ENCODE measurements around the gene TENM3. TPM values are rescaled to one million over a fixed set of nuclear protein-coding genes. Genes with fewer than 3 reads are reported as not detected.

TENM3 gene
- total RNA-seq, 2 experiments from 2014 or later: not detected

DNA sequence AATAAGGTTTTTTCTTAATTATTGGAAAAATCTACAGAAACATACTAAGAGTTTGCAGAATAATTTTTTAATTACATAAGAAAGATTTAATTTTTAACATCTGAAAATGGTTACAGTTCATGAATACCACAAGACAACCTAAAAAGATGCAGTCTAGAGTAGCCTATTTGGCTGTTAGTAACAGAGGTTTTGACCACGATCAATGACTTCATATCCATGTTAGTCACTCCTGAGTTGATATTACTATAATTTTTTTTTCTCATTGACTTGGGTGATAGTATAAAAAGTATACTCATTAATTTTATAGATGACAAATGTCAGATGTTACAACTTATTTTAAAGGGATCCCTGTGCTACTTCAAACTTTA lies 401.5 kb downstream of the TENM3 start:
- H3K27ac Mint-ChIP-seq: no peak overlapping the region
- no peak overlapping the region for H3K4me3 Mint-ChIP-seq
- no peaks in the 10 kb centered on the region for H3K27me3 Mint-ChIP-seq
- CTCF ChIA-PET: no interaction called here
- no peaks in the 10 kb centered on the region for H3K36me3 Mint-ChIP-seq
- DNase-seq (no peak), ATAC-seq (no peak)
- H3K9me3 Mint-ChIP-seq (ENCODE audit: low read depth): no peaks in the 10 kb centered on the region
- H3K4me1 Mint-ChIP-seq: no peaks in the 10 kb centered on the region

DNA sequence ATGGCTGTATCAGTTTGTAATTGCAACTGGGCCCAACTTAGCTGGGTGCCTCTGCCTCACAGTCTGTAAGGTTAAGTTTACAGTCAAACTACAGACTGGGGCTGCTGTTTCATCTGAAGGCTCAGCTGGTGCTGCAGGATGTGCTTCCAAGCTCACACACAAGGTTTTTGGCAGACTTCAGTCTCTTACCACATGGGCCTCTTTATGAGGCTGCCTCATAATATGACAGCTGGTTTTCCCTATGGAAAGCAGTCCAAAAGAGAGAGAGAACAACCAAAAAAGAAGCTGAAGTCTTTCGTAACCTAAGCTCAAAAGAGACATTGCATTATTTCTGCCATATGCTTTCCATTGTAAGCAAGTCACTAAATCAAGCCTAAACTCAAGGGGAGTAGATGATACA lies 402.3 kb downstream of the TENM3 start:
- CTCF ChIA-PET: no interaction called here
- no peak for ATAC-seq
- no peaks in the 10 kb centered on the region for H3K36me3 Mint-ChIP-seq
- no peak for DNase-seq
- no peak overlapping the region for H3K27ac Mint-ChIP-seq
- H3K4me3 Mint-ChIP-seq: no peak overlapping the region
- H3K27me3 Mint-ChIP-seq: no peaks in the 10 kb centered on the region
- H3K4me1 Mint-ChIP-seq: no peaks in the 10 kb centered on the region
- no peaks in the 10 kb centered on the region for H3K9me3 Mint-ChIP-seq (ENCODE audit: low read depth)

DNA sequence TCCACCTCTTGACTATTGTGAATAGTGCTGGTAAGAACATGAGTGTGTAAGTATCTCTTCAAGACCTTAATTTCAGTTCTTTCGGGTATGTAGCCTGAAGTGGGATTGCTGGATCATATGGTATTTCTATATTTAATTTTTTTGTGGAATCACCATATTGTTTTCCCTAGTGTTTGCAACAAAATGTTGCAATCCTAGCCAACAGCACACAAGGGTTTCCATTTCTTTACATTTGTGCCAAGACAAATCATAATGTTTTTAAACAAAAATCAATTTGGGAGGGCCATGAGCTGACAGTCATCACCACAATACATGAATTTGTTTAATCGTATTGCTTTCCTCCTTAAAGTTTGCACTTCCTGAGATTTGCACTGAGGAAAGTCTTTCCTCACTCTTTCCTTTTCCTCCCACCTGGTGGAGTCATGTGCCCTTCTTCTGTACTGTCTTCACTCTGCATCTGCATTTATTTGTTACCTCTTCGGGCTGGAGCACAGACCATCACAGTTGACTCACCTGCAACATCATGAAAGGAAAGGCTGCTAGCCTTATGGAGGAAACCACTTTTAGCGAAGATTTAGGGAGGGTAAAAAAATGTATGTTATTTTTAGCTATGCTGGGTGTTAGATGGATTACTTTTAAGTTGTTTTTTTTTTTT lies 404.6 kb downstream of the TENM3 start:
- no peak for DNase-seq
- no peaks in the 10 kb centered on the region for H3K27me3 Mint-ChIP-seq
- no peaks in the 10 kb centered on the region for H3K9me3 Mint-ChIP-seq (ENCODE audit: low read depth)
- no peak overlapping the region for H3K27ac Mint-ChIP-seq
- H3K4me1 Mint-ChIP-seq: no peaks in the 10 kb centered on the region
- no peak overlapping the region for H3K4me3 Mint-ChIP-seq
- H3K36me3 Mint-ChIP-seq: no peaks in the 10 kb centered on the region
- CTCF ChIA-PET: no interaction called here
- ATAC-seq: no peak

DNA sequence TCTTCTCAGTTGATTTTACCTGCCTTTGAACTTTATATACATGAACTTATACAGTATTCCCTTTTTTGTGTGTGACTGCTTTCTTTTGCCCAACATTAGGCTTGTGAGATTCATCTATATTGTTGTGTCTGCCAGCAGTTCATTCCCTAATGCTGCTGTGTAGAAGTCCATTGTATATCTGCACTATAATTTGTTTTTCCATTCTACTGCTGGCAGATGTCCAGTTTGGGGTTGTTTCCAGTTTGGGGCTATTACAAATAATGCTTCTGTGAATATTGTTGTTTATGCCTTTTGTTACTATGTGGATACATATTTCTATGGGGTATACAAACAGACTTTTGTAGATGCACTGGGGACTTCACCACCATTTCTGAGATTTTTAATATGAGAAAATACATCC lies 405.6 kb downstream of the TENM3 start:
- CTCF ChIA-PET: no interaction called here
- H3K9me3 Mint-ChIP-seq (ENCODE audit: low read depth): no peaks in the 10 kb centered on the region
- DNase-seq: no peak
- no peaks in the 10 kb centered on the region for H3K36me3 Mint-ChIP-seq
- no peak overlapping the region for H3K27ac Mint-ChIP-seq
- ATAC-seq: no peak
- no peak overlapping the region for H3K4me3 Mint-ChIP-seq
- H3K27me3 Mint-ChIP-seq: no peaks in the 10 kb centered on the region
- H3K4me1 Mint-ChIP-seq: no peaks in the 10 kb centered on the region

DNA sequence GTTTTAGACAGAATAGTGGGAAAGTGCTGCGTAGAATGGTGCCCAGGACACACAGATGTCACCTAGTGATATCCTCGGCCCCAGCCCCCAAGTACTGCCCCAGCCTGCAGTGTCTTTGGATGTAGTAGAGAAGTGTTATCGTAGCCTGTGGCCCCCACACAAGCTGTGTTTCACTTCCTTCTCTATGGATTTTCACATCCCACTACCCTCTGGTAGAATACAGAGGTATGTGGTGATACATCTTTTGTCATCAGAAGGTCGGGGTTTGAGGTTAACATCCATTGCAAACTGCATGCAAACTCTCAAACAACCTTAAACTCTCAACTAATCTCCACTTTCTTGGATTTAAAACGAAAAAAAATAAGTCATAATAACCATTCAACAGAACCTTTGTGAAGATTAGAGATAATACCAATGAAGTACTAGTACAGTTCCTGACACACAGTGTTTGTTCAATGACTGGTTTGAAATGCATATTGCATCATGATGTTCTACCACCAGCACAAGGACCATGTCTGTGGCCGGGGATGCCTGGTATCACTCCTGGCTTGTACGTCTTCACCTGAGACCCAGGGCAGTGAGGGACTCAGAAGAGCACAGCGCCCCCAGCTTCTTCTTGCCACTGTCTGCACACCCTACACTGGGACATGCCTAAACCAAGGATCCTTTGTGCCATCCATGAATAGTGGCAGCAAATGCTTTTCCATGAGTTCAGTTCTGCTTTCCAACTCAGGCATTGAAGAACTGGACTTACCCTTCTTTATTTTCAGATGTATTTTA lies 406.7 kb downstream of the TENM3 start:
- no peak overlapping the region for H3K4me3 Mint-ChIP-seq
- no peak overlapping the region for H3K27ac Mint-ChIP-seq
- no peaks in the 10 kb centered on the region for H3K9me3 Mint-ChIP-seq (ENCODE audit: low read depth)
- no peaks in the 10 kb centered on the region for H3K27me3 Mint-ChIP-seq
- CTCF ChIA-PET: no interaction called here
- DNase-seq: no peak
- no peaks in the 10 kb centered on the region for H3K4me1 Mint-ChIP-seq
- ATAC-seq: no peak
- no peaks in the 10 kb centered on the region for H3K36me3 Mint-ChIP-seq

DNA sequence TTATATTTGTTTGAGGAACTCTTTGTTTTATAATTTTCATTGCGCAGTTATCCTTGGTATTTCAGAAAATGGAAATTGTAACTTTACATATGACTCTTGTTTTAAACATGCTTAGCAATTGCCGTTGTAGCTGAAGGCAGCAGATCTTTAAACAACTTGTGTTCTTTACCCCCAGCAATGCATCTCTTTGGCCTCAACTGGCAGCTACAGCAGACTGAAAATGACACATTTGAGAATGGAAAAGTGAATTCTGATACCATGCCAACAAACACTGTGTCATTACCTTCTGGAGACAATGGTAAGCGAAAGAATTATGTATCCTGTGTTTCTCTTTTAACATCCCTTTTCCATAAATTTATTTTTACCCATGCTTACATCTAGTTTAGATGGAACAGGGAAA lies 410.4 kb downstream of the TENM3 start:
- Mint-ChIP-seq H3K9me3 (ENCODE audit: low read depth) (no peaks in the 10 kb centered on the region), H3K36me3 (no peaks in the 10 kb centered on the region), H3K4me3 (no peak overlapping the region), H3K27me3 (no peaks in the 10 kb centered on the region), H3K4me1 (no peaks in the 10 kb centered on the region), H3K27ac (no peak overlapping the region)
- CTCF ChIA-PET: no interaction called here
- no peak for DNase-seq
- ATAC-seq: no peak

DNA sequence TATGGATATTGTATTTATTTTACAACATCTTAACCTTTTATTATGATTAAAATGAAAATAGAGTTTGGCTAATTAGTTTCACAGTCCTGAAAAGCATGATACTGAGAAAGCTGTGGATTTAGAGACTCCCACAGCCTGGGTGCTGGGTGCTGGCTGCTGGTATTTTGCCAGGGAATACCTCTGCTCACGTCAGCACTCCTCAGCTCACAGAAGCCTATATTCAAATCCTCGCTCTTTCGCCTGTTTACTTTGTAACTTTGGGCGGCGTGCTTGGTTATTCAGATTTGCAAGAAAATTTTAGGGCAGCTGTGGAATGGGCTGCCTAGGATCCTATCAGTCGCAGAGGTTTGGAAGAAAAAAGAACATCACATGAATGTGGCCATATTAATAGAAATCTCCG lies 412.1 kb downstream of the TENM3 start:
- no peaks in the 10 kb centered on the region for H3K9me3 Mint-ChIP-seq (ENCODE audit: low read depth)
- no peak overlapping the region for H3K4me3 Mint-ChIP-seq
- H3K4me1 Mint-ChIP-seq: no peaks in the 10 kb centered on the region
- H3K27me3 Mint-ChIP-seq: no peaks in the 10 kb centered on the region
- H3K36me3 Mint-ChIP-seq: no peaks in the 10 kb centered on the region
- DNase-seq (no peak), ATAC-seq (no peak)
- CTCF ChIA-PET: no interaction called here
- H3K27ac Mint-ChIP-seq: no peak overlapping the region

DNA sequence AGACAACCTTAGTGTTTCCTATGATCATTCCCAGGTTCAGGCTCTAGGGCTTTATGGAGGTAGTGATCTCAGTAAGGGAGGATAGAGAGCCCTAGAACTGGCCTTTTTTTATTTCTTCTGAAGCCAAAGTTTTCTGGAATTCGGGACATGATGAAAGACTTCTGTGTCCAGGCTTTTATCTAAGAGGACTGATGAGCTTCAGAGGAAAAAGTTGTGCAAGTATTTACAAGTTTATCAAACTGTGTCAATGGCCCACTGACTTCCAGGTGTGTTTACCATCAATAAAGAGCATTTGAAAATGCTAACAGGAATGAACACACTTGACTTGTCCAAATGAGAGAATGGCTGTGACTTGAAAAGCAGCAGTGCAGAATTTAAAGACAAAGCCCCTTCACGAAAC lies 419.3 kb downstream of the TENM3 start:
- no peak for DNase-seq
- no peak for ATAC-seq
- Mint-ChIP-seq H3K9me3 (ENCODE audit: low read depth) (no peaks in the 10 kb centered on the region), H3K27ac (no peak overlapping the region), H3K27me3 (peaks cover 3% of the 10 kb centered on the region), H3K36me3 (no peaks in the 10 kb centered on the region), H3K4me3 (no peak overlapping the region), H3K4me1 (no peaks in the 10 kb centered on the region)
- CTCF ChIA-PET: no interaction called here

DNA sequence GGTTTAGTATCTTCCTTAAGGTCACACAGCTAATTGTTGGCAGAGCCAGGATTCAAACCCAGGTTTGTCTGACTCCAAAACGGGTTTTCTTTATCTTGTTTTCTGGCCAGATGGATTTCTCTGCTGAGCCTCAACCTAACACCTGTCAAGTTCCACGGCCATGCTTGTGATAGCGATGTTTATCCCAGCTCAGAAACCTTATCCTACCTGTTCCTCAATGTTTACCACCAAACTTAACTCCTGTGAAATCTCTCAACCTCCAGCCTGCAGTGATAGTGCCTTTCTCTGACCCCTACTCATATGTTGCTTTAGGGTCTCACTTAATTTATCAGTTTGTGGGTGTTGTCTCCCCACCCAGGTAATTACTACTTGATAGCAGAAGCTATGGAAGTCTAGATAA lies 428.0 kb downstream of the TENM3 start:
- ATAC-seq: no peak
- CTCF ChIA-PET: no interaction called here

DNA sequence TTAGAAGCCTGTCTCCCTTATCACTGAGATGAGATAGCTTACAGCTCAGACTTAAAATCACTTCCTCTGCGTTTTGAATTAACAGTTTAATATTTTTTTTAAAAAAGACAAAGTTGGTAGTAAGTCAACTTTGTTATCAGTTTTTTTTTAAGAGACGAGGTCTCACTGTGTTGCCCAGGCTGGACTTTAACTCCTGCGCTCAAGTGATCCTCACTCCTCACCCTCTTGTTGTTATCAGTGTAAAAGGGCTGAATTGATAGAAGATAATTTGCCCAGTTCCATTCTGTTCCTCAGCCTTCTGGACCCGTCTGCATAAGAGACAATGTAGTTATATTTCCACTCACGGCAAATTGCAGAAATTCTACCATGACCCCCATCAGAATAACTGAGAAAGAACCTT lies 428.5 kb downstream of the TENM3 start:
- H3K9me3 Mint-ChIP-seq (ENCODE audit: low read depth): no peaks in the 10 kb centered on the region
- H3K4me3 Mint-ChIP-seq: no peak overlapping the region
- H3K27ac Mint-ChIP-seq: no peak overlapping the region
- H3K36me3 Mint-ChIP-seq: no peaks in the 10 kb centered on the region
- no peaks in the 10 kb centered on the region for H3K27me3 Mint-ChIP-seq
- DNase-seq (no peak), ATAC-seq (no peak)
- CTCF ChIA-PET: no interaction called here
- no peaks in the 10 kb centered on the region for H3K4me1 Mint-ChIP-seq

More for the DNA sequence above, 428.0 kb downstream of the TENM3 start:
- H3K4me1 Mint-ChIP-seq: no peaks in the 10 kb centered on the region
- H3K27ac Mint-ChIP-seq: no peak overlapping the region
- no peak for DNase-seq
- H3K36me3 Mint-ChIP-seq: no peaks in the 10 kb centered on the region
- no peak overlapping the region for H3K4me3 Mint-ChIP-seq
- no peaks in the 10 kb centered on the region for H3K9me3 Mint-ChIP-seq (ENCODE audit: low read depth)
- H3K27me3 Mint-ChIP-seq: no peaks in the 10 kb centered on the region

DNA sequence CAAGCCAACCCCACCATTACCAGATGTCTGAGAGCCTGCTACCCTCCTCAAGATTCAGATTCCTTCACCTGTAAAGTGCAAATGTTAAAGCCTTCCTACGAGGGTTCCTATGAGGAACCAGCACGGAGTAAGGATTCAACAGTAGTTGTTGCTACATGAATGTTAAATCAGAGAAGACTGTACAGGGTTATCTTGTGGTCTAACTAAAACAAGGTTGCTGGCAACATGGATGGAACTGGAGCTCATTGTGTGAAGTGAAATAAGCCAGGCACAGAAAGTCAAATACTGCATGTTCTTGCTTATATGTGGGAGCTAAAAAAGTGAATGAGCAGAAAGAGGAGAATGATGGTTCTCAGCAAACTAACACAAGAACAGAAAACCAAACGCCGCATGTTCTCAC lies 435.4 kb downstream of the TENM3 start:
- Mint-ChIP-seq H3K27ac (no peak overlapping the region), H3K4me1 (no peaks in the 10 kb centered on the region)
- CTCF ChIA-PET: no interaction called here

DNA sequence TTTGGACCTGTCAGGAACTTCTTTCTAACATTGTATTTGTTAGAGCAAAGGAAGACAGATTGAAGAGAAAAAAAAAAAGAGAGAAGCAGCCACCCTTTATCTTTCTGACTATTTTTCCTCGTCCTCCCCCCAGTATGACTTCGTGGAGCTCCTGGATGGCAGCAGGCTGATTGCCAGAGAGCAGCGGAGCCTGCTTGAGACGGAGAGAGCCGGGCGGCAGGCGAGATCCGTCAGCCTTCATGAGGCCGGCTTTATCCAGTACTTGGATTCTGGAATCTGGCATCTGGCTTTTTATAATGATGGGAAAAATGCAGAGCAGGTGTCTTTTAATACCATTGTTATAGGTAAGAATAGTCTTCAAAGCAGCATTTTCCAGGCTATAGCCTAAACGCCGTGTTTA lies 436.3 kb downstream of the TENM3 start:
- CTCF ChIA-PET: no interaction called here
- Mint-ChIP-seq H3K27me3 (no peaks in the 10 kb centered on the region), H3K36me3 (no peaks in the 10 kb centered on the region), H3K27ac (no peak overlapping the region), H3K4me3 (no peak overlapping the region), H3K4me1 (no peaks in the 10 kb centered on the region), H3K9me3 (ENCODE audit: low read depth) (no peaks in the 10 kb centered on the region)
- DNase-seq: no peak
- ATAC-seq: no peak

More for the DNA sequence above, 435.4 kb downstream of the TENM3 start:
- ATAC-seq (no peak), DNase-seq (no peak)
- no peaks in the 10 kb centered on the region for H3K36me3 Mint-ChIP-seq
- H3K4me3 Mint-ChIP-seq: no peak overlapping the region
- H3K9me3 Mint-ChIP-seq (ENCODE audit: low read depth): no peaks in the 10 kb centered on the region
- no peaks in the 10 kb centered on the region for H3K27me3 Mint-ChIP-seq

DNA sequence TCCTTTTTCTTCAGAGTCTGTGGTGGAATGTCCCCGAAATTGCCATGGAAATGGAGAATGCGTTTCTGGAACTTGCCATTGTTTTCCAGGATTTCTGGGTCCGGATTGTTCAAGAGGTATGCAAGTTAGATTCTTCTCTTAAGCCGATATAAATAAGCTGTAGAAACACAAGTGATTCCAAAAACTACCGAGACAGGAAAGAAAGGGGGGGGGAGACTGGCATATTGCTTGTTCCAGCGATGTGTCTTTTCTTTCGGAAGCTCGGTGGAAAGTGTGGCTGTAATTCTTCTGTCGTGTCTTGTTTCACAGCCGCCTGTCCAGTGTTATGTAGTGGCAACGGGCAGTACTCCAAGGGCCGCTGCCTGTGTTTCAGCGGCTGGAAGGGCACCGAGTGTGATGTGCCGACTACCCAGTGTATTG lies 437.0 kb downstream of the TENM3 start:
- Mint-ChIP-seq H3K4me1 (no peaks in the 10 kb centered on the region), H3K27ac (no peak overlapping the region), H3K4me3 (no peak overlapping the region), H3K9me3 (ENCODE audit: low read depth) (no peaks in the 10 kb centered on the region), H3K36me3 (no peaks in the 10 kb centered on the region), H3K27me3 (peaks cover 2% of the 10 kb centered on the region)
- ATAC-seq (no peak), DNase-seq (no peak)
- CTCF ChIA-PET: no interaction called here

DNA sequence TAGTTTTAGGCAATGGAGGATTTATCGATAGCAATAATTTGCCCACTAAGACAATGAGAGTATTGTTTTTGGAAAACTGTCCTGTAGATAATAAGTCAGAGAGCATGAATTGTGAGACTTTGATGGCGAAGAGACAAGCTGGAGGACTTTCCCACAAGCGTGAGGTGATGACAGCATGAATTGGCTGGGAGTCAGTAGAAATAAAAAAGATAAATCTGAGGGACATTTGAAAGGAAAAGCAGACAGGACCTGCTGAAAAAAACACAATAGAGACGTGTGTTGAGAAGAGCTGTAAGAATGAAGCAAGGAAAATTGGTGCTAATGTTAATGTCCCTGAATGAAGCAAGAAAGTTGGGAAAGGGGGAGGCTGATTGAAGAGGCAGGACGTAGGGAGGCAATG lies 440.5 kb downstream of the TENM3 start:
- Mint-ChIP-seq H3K27me3 (peaks cover 4% of the 10 kb centered on the region), H3K36me3 (no peaks in the 10 kb centered on the region), H3K4me3 (no peak overlapping the region), H3K4me1 (no peaks in the 10 kb centered on the region), H3K27ac (no peak overlapping the region), H3K9me3 (ENCODE audit: low read depth) (no peaks in the 10 kb centered on the region)
- DNase-seq (no peak), ATAC-seq (no peak)
- CTCF ChIA-PET: no interaction called here

Measured in activated CD8-positive, alpha-beta memory T cell treated with anti-CD3 and anti-CD28 coated beads, Interleukin-2, amount 10 ng/mL, durations not matched to agents 7 days and 5 days (primary cell).